Measurements from ENCODE around the gene IRGC. TPM values are rescaled to one million over a fixed set of nuclear protein-coding genes. Genes with fewer than 3 reads are reported as not detected.

IRGC gene
- total RNA-seq, 4 donors from 2014 or later: not detected

DNA sequence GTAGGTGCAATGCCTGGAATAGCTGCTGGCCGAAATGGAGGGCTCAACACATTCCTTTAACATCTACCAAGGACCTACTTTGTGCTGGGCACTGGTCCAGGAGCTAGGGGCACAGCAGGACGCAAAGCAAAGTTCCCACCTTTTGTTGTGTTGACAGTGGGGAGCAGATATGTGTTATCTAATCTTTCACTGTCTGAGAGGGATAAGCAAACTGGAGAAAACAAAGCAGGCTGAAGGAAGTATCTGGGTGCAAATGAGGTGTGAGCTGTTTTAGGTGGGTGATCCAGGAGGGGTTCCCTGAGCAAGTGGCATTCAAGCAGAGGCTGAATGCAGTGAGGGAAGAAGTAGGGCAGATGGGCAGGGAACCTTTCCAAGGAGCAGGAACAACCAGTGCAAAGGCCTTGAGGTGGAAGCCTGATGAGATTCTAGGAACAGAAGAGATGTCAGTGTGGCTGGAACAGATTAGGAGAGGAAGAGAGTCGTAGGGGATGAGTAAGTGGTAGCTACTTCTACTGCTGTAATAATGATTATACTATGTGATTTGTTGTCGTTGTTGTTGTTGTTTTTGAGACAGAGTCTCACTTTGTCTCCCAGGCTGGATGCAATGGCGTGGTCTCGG is 43.7 kb upstream of the IRGC start:
- peaks cover 2 to 5% of the 10 kb centered on the region in 2 donors for H3K4me1 ChIP-seq
- in situ Hi-C loops (cut with MboI; ENCODE audit: low sequenced_read_pairs in 4 of 4): loop anchor here in 1 of 4 donors (25.0 kb wide), 2 partner anchors 135 to 235 kb away; partner anchors contain the start of genes ETHE1 and ZNF575
- H3K27ac ChIP-seq: no peak overlapping the region
- intact Hi-C loops (cut with DNase I; ENCODE audit: low total_unique reads): no loop called here
- no peak overlapping the region for H3K4me3 ChIP-seq
- TF ChIP-seq POLR2A (IDR thresholded peaks at IDR 0.05): no peak
- TF ChIP-seq, protein P1, sequence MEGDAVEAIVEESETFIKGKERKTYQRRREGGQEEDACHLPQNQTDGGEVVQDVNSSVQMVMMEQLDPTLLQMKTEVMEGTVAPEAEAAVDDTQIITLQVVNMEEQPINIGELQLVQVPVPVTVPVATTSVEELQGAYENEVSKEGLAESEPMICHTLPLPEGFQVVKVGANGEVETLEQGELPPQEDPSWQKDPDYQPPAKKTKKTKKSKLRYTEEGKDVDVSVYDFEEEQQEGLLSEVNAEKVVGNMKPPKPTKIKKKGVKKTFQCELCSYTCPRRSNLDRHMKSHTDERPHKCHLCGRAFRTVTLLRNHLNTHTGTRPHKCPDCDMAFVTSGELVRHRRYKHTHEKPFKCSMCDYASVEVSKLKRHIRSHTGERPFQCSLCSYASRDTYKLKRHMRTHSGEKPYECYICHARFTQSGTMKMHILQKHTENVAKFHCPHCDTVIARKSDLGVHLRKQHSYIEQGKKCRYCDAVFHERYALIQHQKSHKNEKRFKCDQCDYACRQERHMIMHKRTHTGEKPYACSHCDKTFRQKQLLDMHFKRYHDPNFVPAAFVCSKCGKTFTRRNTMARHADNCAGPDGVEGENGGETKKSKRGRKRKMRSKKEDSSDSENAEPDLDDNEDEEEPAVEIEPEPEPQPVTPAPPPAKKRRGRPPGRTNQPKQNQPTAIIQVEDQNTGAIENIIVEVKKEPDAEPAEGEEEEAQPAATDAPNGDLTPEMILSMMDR (IDR thresholded peaks at IDR 0.05 in 4 of 5, conservative IDR thresholded peaks at IDR 0.05 in 1 of 5): no peak
- peaks cover 15 to 32% (median 24%) of the 10 kb centered on the region in 3 donors for H3K27me3 ChIP-seq
- no peak for ATAC-seq
- H3K36me3 ChIP-seq: no peaks in the 10 kb centered on the region
- H3K9me3 ChIP-seq: no peaks in the 10 kb centered on the region
- DNase-seq: no peak

DNA sequence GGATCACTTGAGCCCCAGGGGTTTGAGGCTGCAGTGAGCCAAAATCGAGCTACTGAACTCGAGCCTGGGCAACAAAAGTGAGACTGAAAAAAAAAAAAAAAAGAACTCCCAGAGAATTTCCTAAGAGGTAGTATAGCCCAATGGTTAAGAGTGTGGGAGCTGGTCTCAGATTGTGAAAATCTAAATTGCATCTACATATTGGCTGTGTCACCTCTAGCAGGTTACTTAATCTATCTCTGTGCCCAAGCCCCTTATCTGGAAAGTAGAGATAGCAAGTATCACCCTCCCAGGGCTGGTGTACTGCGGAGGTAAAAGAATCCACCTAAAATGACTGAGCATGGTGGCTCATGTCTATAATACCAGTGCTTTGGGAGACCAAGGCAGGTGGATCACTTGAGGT is 42.2 kb upstream of the IRGC start:
- Histone ChIP-seq H3K36me3 (no peaks in the 10 kb centered on the region), H3K9me3 (no peaks in the 10 kb centered on the region), H3K4me3 (no peak overlapping the region), H3K27me3 (peaks cover 9 to 20% (median 12%) of the 10 kb centered on the region in 3 donors), H3K27ac (no peak overlapping the region), H3K4me1 (no peaks in the 10 kb centered on the region)
- TF ChIP-seq, protein P1 (IDR thresholded peaks at IDR 0.05 in 4 of 5, conservative IDR thresholded peaks at IDR 0.05 in 1 of 5): no peak
- no peak for TF ChIP-seq POLR2A (IDR thresholded peaks at IDR 0.05)
- ATAC-seq (no peak), DNase-seq (no peak)
- intact Hi-C loops (cut with DNase I; ENCODE audit: low total_unique reads) (no loop called here), in situ Hi-C loops (cut with MboI; ENCODE audit: low sequenced_read_pairs in 4 of 4) (loop anchor here in 1 of 4 donors (25.0 kb wide), 2 partner anchors 136 to 236 kb away; partner anchors contain the start of genes ETHE1 and ZNF575)

DNA sequence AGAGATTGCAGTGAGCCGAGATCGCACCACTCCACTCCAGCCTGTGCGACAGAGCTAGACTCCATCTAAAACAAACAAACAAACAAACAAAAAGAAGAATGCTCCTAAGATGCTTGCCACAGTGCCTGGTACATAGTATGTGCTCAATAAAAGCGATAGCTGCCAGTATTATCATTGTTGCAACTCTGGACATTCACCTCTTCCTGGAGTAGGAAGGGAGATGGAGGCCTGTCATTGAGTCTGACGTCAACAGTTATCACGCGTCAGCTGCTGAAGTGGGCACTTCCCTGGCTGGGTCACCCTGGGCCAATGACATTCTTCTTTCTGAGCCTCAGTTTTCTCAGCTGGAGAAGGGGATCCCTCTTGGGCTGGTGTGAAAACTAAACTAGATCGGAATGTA is 41.7 kb upstream of the IRGC start:
- no peak overlapping the region for H3K27ac ChIP-seq
- no peak for DNase-seq
- peaks cover 4 to 15% (median 9%) of the 10 kb centered on the region in 3 donors for H3K27me3 ChIP-seq
- no peak overlapping the region for H3K4me3 ChIP-seq
- H3K9me3 ChIP-seq: no peaks in the 10 kb centered on the region
- no peaks in the 10 kb centered on the region for H3K4me1 ChIP-seq
- intact Hi-C loops (cut with DNase I; ENCODE audit: low total_unique reads): no loop called here
- ATAC-seq: no peak
- no peak for TF ChIP-seq POLR2A (IDR thresholded peaks at IDR 0.05)
- no peaks in the 10 kb centered on the region for H3K36me3 ChIP-seq
- in situ Hi-C loops (cut with MboI; ENCODE audit: low sequenced_read_pairs in 4 of 4): loop anchor here in 1 of 4 donors (25.0 kb wide), 2 partner anchors 137 to 237 kb away; partner anchors contain the start of genes ETHE1 and ZNF575

DNA sequence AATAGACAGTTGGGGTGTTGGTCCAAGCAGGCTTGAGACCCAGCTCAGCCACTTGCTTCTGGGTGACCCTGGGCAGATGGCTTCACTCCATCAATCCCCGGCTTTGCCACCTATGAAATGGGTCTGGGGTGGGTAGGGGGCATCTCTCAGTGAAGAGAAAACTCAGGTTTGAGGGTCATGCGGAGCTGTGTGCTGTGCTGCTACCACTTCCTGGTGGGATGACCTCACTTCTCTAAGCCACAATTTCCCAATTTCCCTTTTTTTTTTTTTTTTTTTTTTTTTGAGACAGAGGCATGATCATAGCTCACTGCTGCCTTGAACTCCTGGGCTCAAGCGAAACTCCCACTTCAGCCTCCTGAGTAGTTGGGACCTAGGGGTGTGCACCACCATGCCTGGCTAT is 41.3 kb upstream of the IRGC start:
- in situ Hi-C loops (cut with MboI; ENCODE audit: low sequenced_read_pairs in 4 of 4) (loop anchor here in 1 of 4 donors (25.0 kb wide), 2 partner anchors 137 to 237 kb away; partner anchors contain the start of genes ETHE1 and ZNF575), intact Hi-C loops (cut with DNase I; ENCODE audit: low total_unique reads) (no loop called here)
- Histone ChIP-seq H3K9me3 (no peaks in the 10 kb centered on the region), H3K4me3 (no peak overlapping the region), H3K27me3 (peaks cover 0 to 11% (median 5%) of the 10 kb centered on the region in 3 donors), H3K4me1 (no peaks in the 10 kb centered on the region), H3K36me3 (no peaks in the 10 kb centered on the region), H3K27ac (no peak overlapping the region)
- ATAC-seq (no peak), DNase-seq (no peak)
- no peak for TF ChIP-seq POLR2A (IDR thresholded peaks at IDR 0.05)
- TF ChIP-seq, protein P1 (IDR thresholded peaks at IDR 0.05 in 4 of 5, conservative IDR thresholded peaks at IDR 0.05 in 1 of 5): no peak

DNA sequence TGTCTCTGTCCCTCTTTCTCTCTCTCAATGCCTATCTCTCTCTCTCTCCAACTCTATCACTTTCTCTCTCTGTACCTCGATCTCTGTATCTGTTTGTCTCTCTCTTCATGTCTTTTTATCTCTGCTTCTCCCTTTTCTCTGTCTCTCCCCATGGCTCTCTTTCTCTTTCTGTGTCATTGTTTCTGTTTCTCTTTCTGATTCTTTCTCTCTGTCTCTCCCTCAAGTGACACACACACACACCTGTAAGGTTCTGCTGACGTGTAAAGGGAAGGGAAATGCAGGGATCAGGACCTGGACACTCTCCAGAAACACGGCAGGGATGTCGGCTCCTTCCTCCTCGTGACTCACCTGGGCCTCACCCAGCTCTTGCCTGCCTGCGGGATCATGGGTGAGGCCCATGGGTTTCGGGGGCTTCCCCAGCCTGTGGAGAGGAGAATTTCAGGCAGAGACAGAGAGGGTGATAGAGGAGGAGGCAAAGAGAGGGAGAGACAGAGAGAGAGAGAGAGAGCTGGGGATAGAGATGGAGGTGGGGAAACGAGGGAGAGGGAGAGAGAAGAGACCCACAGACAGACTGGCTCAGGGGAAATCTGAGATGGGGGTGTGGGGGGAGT is 40.5 kb upstream of the IRGC start:
- in situ Hi-C loops (cut with MboI; ENCODE audit: low sequenced_read_pairs in 4 of 4): no loop called here
- no peak overlapping the region for H3K27ac ChIP-seq
- DNase-seq (no peak), ATAC-seq (no peak)
- H3K9me3 ChIP-seq: no peaks in the 10 kb centered on the region
- intact Hi-C loops (cut with DNase I; ENCODE audit: low total_unique reads): no loop called here
- H3K36me3 ChIP-seq: no peaks in the 10 kb centered on the region
- no peak for TF ChIP-seq POLR2A (IDR thresholded peaks at IDR 0.05)
- TF ChIP-seq, protein P1 (IDR thresholded peaks at IDR 0.05 in 4 of 5, conservative IDR thresholded peaks at IDR 0.05 in 1 of 5): no peak
- no peaks in the 10 kb centered on the region for H3K4me1 ChIP-seq
- no peak overlapping the region for H3K4me3 ChIP-seq
- H3K27me3 ChIP-seq: peaks cover 0 to 3% (median 0%) of the 10 kb centered on the region in 3 donors
